Thyroid gland (tissue), 4 donors: Measurements from ENCODE around the gene GDPD3.

Experiments used
- POLR2A ChIP-seq, 2 donors: fragments of 450-650 bp; IDR thresholded peaks; one replicate each; pipeline ENCODE4 v1.6.1; 2017; ENCODE audit warnings: antibody characterized with exemption in 2 of 2, mild to moderate bottlenecking in 2 of 2, moderate library complexity in 1 of 2
- TF ChIP-seq, protein P1 (sequence below), 6 experiments: fragments of 200-600 bp in 3 of 6; fragments of 450-650 bp in 3 of 6; sonication (generic) in 3 of 6; IDR thresholded peaks; one replicate each; pipeline ENCODE4 v1.5.1; 2016 to 2019; ENCODE audit warnings: antibody characterized with exemption in 6 of 6, mild to moderate bottlenecking in 2 of 6, inconsistent platforms in 1 of 6, moderate library complexity in 1 of 6

DNA sequence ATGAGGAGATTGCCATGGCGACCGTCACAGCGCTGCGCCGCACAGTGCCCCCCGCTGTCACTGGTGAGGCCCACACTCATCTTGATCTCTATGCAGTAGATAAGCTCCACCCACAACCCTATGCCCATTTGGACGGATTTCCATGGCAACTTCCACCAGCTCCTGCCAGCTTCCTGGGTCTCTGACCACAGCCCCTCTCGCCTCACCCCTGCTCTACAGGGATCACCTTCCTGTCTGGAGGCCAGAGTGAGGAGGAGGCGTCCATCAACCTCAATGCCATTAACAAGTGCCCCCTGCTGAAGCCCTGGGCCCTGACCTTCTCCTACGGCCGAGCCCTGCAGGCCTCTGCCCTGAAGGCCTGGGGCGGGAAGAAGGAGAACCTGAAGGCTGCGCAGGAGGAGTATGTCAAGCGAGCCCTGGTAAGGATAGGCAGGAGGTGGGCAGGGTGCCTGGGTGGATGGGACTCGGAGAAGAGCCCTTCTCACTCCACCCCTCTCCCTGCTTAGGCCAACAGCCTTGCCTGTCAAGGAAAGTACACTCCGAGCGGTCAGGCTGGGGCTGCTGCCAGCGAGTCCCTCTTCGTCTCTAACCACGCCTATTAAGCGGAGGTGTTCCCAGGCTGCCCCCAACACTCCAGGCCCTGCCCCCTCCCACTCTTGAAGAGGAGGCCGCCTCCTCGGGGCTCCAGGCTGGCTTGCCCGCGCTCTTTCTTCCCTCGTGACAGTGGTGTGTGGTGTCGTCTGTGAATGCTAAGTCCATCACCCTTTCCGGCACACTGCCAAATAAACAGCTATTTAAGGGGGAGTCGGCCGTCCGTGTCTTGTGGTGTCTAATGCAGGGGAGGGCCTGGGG is 43.5 kb downstream of the GDPD3 start:
- TF ChIP-seq, protein P1, sequence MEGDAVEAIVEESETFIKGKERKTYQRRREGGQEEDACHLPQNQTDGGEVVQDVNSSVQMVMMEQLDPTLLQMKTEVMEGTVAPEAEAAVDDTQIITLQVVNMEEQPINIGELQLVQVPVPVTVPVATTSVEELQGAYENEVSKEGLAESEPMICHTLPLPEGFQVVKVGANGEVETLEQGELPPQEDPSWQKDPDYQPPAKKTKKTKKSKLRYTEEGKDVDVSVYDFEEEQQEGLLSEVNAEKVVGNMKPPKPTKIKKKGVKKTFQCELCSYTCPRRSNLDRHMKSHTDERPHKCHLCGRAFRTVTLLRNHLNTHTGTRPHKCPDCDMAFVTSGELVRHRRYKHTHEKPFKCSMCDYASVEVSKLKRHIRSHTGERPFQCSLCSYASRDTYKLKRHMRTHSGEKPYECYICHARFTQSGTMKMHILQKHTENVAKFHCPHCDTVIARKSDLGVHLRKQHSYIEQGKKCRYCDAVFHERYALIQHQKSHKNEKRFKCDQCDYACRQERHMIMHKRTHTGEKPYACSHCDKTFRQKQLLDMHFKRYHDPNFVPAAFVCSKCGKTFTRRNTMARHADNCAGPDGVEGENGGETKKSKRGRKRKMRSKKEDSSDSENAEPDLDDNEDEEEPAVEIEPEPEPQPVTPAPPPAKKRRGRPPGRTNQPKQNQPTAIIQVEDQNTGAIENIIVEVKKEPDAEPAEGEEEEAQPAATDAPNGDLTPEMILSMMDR (IDR thresholded peaks at IDR 0.05), result no peak
- TF ChIP-seq POLR2A (IDR thresholded peaks at IDR 0.05), result no peak
